Hepatocyte (in vitro differentiated cells): ENCODE results near the gene TMPRSS11F. TPM values are rescaled to one million over a fixed set of nuclear protein-coding genes. Genes with fewer than 3 reads are reported as not detected.
A peak's percentile ranks its signal among the peaks of the same experiment; 100 is the strongest.

Experiments
- DNase-seq: peaks from one replicate; pipeline ENCODE4 v3.0.0-alpha.2; 2016; ENCODE audit warnings: low spot score
- H2AFZ ChIP-seq: fragments of 200-600 bp; sonication (generic); 2 replicates; pipeline ENCODE4 v1.6.0; 2016; ENCODE audit warnings: antibody characterized with exemption, mild to moderate bottlenecking
- H3K27ac ChIP-seq: fragments of 200-600 bp; sonication (generic); 2 replicates; pipeline ENCODE4 v1.5.1; 2016; ENCODE audit warnings: mild to moderate bottlenecking
- H3K27me3 ChIP-seq: fragments of 200-600 bp; sonication (generic); 2 replicates; pipeline ENCODE4 v1.6.1; 2016
- H3K36me3 ChIP-seq: fragments of 200-600 bp; sonication (generic); replicated peaks from 2 replicates; pipeline ENCODE4 v1.5.1; 2016; ENCODE audit warnings: low read depth; ENCODE audit not compliant: insufficient read depth
- H3K4me1 ChIP-seq: fragments of 200-600 bp; sonication (generic); 2 replicates; pipeline ENCODE4 v1.5.1; 2016; ENCODE audit warnings: mild to moderate bottlenecking, moderate library complexity; ENCODE audit not compliant: insufficient read depth
- H3K4me2 ChIP-seq: fragments of 200-600 bp; sonication (generic); 2 replicates; pipeline ENCODE4 v1.6.0; 2016
- H3K4me3 ChIP-seq: fragments of 200-600 bp; sonication (generic); 2 replicates; pipeline ENCODE4 v1.5.1; 2016; ENCODE audit warnings: mild to moderate bottlenecking
- H3K79me2 ChIP-seq: fragments of 200-600 bp; sonication (generic); 2 replicates; pipeline ENCODE4 v1.6.0; 2017; ENCODE audit warnings: mild to moderate bottlenecking
- H3K9me2 ChIP-seq: fragments of 200-600 bp; sonication (generic); replicated peaks from 2 replicates; pipeline ENCODE4 v1.6.0; 2017; ENCODE audit warnings: mild to moderate bottlenecking; ENCODE audit not compliant: insufficient read depth
- H3K9me3 ChIP-seq: fragments of 200-600 bp; sonication (generic); 2 replicates; pipeline ENCODE4 v1.5.1; 2016; ENCODE audit warnings: low read depth, mild to moderate bottlenecking
- H4K20me1 ChIP-seq: fragments of 200-600 bp; sonication (generic); 2 replicates; pipeline ENCODE4 v1.6.0; 2016; ENCODE audit warnings: mild to moderate bottlenecking; ENCODE audit not compliant: insufficient read depth, poor library complexity, severe bottlenecking
- CTCF ChIP-seq: fragments of 200-600 bp; sonication (generic); IDR thresholded peaks from 2 replicates; pipeline ENCODE4 v1.5.1; 2016; ENCODE audit warnings: antibody characterized with exemption, mild to moderate bottlenecking; ENCODE audit not compliant: poor library complexity
- EZH2 ChIP-seq: fragments of 200-600 bp; sonication (generic); IDR thresholded peaks from 2 replicates; pipeline ENCODE4 v1.6.1; 2016; ENCODE audit warnings: antibody characterized with exemption, mild to moderate bottlenecking, borderline replicate concordance
- EZH2phosphoT487 ChIP-seq: fragments of 200-600 bp; sonication (generic); IDR thresholded peaks from one replicate; pipeline ENCODE4 v1.6.1; 2018; ENCODE audit warnings: antibody characterized with exemption, mild to moderate bottlenecking, low read depth, moderate library complexity; ENCODE audit not compliant: unreplicated experiment, severe bottlenecking
- WGBS: methylation state at CpG from one replicate; pipeline ENCODE4 v1.1.6; 2016; ENCODE audit warnings: low lambda C conversion rate; ENCODE audit errors: missing lambda C conversion rate; 5-methylcytosine and 5-hydroxymethylcytosine counted together
- polyA plus RNA-seq: library from polyadenylated mRNA; unstranded; fragments of >200 nt; fragmentation: Nextera tagmentation; extraction: Ambion mirVana; gene quantifications from 2 replicates; pipeline ENCODE4 v1.2.1, GENCODE V29; 2016
- total RNA-seq: library from RNA; depleted of rRNA; stranded (reverse); fragments of >200 nt; gene quantifications from 2 replicates; pipeline ENCODE4 v1.2.3, GENCODE V29; 2014

TMPRSS11F gene
- total and polyA plus RNA-seq, 2 experiments from 2014 or later = 0.07 TPM; not detected in 1

- Histone ChIP-seq H3K4me2 (no peak overlapping the region), H3K4me1 (peaks cover 5% of the 10 kb centered on the region), H2AFZ (no peak overlapping the region), H4K20me1 (no peaks in the 10 kb centered on the region), H3K4me3 (no peak overlapping the region), H3K9me2 (no peaks in the 10 kb centered on the region), H3K79me2 (no peaks in the 10 kb centered on the region), H3K27me3 (no peaks in the 10 kb centered on the region), H3K9me3 (no peaks in the 10 kb centered on the region), H3K27ac (peak overlapping the region; percentile 66), H3K36me3 (no peaks in the 10 kb centered on the region)
- DNase-seq = no peak
- 84% methylated on average over 3 of the region's 3 CpGs for WGBS
- TF ChIP-seq EZH2phosphoT487 (no peak), EZH2 (no peak), CTCF (no peak)
Measured at GRCh38 chr4:68148800-68149685, 19.4 kb upstream of the TMPRSS11F start.

- Histone ChIP-seq H3K27me3 (no peaks in the 10 kb centered on the region), H3K4me3 (no peak overlapping the region), H3K79me2 (no peaks in the 10 kb centered on the region), H3K9me3 (no peaks in the 10 kb centered on the region), H3K4me1 (peaks cover 5% of the 10 kb centered on the region), H3K9me2 (no peaks in the 10 kb centered on the region), H2AFZ (no peak overlapping the region), H3K27ac (no peak overlapping the region), H3K4me2 (no peak overlapping the region), H4K20me1 (no peaks in the 10 kb centered on the region), H3K36me3 (no peaks in the 10 kb centered on the region)
- WGBS = 96% methylated on average over 1 of the region's 1 CpG
- TF ChIP-seq EZH2phosphoT487 (no peak), CTCF (no peak), EZH2 (no peak)
- DNase-seq = no peak
Measured at GRCh38 chr4:68147079-68147478, 17.4 kb upstream of the TMPRSS11F start.

GRCh38 chr4:68145261-68145660 lies 15.6 kb upstream of the TMPRSS11F start:
- peaks cover 5% of the 10 kb centered on the region for H3K4me1 ChIP-seq
- H3K27me3 ChIP-seq = no peaks in the 10 kb centered on the region
- H3K9me3 ChIP-seq = no peaks in the 10 kb centered on the region
- 88% methylated on average over 1 of the region's 1 CpG for WGBS
- TF ChIP-seq CTCF (no peak), EZH2 (no peak), EZH2phosphoT487 (no peak)
- no peak overlapping the region for H3K4me2 ChIP-seq
- H3K36me3 ChIP-seq = no peaks in the 10 kb centered on the region
- no peak overlapping the region for H3K27ac ChIP-seq
- H3K4me3 ChIP-seq = no peak overlapping the region
- no peak for DNase-seq
- no peaks in the 10 kb centered on the region for H3K9me2 ChIP-seq
- no peaks in the 10 kb centered on the region for H3K79me2 ChIP-seq
- H4K20me1 ChIP-seq = no peaks in the 10 kb centered on the region
- H2AFZ ChIP-seq = no peak overlapping the region
